Skeletal muscle satellite cell (primary cell): ENCODE data around the gene ACTG1.

ENCODE experiments used
- H3K27me3 ChIP-seq: 2 replicates; pipeline ENCODE4 v1.7.0; 2013; ENCODE audit warnings: low read length; ENCODE audit not compliant: control insufficient read depth, insufficient read depth
- H3K36me3 ChIP-seq: 2 replicates; pipeline ENCODE4 v1.7.0; 2013; ENCODE audit warnings: mild to moderate bottlenecking, control low read depth, low read length; ENCODE audit not compliant: insufficient read depth
- H3K4me1 ChIP-seq: 2 replicates; pipeline ENCODE4 v1.7.0; 2013; ENCODE audit warnings: low read length; ENCODE audit not compliant: control insufficient read depth, insufficient read depth
- H3K4me2 ChIP-seq: 2 replicates; pipeline ENCODE4 v1.7.0; 2013; ENCODE audit warnings: mild to moderate bottlenecking, low read length
- H3K4me3 ChIP-seq: 2 replicates; pipeline ENCODE4 v1.7.0; 2013; ENCODE audit warnings: low read length
- H3K9ac ChIP-seq: 2 replicates; pipeline ENCODE4 v1.7.0; 2013; ENCODE audit warnings: mild to moderate bottlenecking, low read depth, low read length, moderate library complexity
- H3K9me3 ChIP-seq: replicated peaks from 2 replicates; pipeline ENCODE4 v1.7.0; 2013; ENCODE audit warnings: mild to moderate bottlenecking, control low read depth, low read length

ACTG1 gene

DNA sequence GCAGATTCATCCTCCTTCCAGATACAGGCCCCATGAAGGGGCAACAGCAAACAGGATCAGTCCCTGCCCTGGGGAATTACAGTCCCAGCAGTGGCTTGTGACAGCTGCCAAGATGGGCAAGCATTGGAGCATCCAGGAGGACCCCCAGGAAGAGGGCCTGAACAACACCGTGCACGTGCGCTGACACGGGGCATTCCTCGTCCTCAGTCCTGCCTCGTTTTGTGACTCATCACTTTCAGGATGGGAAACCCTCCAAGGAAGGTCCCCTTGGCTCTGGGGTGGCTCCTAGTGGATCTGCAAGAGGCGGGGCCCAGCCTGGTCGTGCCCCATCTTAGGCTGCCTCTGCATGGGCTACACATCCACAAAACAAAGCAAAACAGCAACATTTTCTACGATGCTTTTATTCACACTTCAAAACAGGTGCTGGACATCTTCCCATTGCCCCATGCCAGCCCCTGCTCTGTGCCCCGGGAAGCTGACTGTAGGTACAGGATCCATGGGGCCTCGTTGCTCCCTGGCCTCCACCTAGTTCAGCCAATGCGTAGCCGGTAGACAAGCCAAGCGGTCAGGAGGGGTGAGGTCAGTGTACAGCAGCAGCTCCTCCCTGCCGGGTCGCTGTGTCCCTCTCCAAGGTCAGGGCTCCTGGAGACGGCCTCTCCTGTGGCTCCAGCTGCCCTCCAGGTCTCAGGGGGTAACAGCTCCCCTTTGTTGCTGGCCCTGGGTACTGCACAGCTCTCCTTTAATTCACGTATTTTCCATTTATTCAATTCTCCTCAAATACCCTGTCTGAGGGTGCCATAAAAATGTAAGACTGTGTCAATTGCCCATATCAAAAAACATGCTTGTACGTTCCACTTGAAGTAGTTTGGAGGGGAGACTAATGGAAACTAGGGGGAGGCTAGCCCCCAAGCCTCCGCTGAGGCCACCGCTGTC, 32.2 kb downstream of the ACTG1 start:
- no peaks in the 10 kb centered on the region for H3K36me3 ChIP-seq
- H3K9ac ChIP-seq: no peak overlapping the region
- H3K4me1 ChIP-seq: peaks cover 38% of the 10 kb centered on the region
- H3K9me3 ChIP-seq: no peaks in the 10 kb centered on the region
- no peak overlapping the region for H3K4me3 ChIP-seq
- no peaks in the 10 kb centered on the region for H3K27me3 ChIP-seq
- no peak overlapping the region for H3K4me2 ChIP-seq

DNA sequence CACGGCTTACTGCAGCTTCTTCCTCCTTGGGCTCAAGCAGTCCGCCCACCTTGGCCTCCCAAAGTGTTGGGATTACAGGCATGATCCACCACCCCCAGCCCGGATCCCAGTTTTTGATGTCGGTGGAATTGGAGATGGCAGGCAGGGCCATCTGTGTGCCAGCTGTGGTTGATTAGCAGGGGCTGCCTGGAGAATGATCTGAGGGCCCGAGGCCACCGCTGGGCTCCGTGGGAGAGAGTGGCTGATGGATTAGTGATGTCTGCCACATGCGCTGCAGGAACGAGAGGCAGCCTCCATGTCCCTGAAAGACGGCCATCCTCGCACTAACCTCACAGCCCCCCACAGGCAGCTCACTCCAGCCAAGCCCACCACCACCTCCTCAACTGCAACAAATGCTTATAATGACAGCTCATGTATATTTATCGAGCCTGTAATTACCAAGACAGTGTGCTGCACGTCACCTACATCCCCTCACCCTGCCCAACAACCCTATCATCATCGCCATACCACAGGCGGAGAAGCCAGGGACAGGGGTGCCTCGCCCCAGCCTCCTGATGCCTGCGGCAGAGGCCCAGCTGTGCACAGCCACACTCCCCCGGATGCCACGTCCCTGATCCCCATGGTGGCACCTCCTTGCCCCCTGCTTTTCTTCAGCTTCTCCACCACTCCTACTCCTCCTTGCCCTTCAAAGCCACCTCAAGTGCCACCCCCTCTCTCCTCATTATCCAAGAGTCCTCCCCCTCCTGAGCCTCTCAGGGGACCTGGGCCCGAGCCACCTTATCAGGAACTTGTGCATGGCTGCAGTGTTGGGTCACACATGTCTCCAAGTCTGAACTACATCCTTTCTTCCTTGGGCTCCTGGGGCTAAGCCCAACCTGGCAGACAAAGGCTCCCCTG, 33.2 kb downstream of the ACTG1 start:
- no peaks in the 10 kb centered on the region for H3K9me3 ChIP-seq
- no peaks in the 10 kb centered on the region for H3K27me3 ChIP-seq
- no peak overlapping the region for H3K9ac ChIP-seq
- no peak overlapping the region for H3K4me2 ChIP-seq
- H3K4me1 ChIP-seq: peaks cover 33% of the 10 kb centered on the region
- no peaks in the 10 kb centered on the region for H3K36me3 ChIP-seq
- H3K4me3 ChIP-seq: no peak overlapping the region

DNA sequence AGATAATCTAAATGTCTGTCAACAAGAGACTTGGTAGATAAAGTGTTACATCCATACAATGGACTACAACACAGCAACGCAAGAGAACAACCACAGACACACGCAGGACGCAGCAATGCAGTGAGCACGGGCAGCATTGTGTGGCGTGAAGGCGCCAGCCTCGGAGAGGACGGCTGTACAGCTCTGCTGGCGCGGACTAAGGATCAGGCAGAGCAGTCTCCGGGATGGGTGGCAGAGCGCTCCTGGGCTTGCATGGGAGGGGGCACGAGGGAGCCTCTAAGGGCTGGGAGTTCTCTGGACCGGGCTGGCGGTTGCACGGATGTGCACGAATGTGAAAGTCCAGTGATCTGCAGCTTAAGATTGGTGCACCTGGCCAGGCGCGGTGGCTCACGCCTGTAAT, 34.5 kb downstream of the ACTG1 start:
- no peaks in the 10 kb centered on the region for H3K9me3 ChIP-seq
- H3K36me3 ChIP-seq: no peaks in the 10 kb centered on the region
- H3K4me2 ChIP-seq: no peak overlapping the region
- H3K4me3 ChIP-seq: no peak overlapping the region
- no peaks in the 10 kb centered on the region for H3K27me3 ChIP-seq
- peaks cover 21% of the 10 kb centered on the region for H3K4me1 ChIP-seq
- H3K9ac ChIP-seq: no peak overlapping the region

DNA sequence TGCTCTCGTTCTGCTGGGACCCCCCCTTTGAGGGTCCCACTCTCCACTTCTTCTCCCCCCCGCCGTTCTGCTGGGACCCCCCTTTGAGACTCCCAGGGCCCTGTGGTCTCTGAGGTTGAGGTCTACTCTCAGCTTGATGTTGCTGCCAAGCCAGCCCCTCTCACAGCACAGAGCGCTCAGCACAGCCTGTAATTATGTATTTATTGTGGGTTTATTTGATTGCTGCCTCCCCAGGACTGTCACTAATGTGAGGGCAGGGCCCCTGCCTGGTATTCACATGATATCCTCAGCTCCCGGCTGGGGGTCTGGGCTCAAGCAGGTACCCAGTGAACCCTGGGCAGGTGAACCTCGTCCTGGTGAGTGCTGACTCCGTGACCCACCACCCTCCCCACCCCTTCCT, 35.4 kb downstream of the ACTG1 start:
- no peak overlapping the region for H3K9ac ChIP-seq
- peaks cover 19% of the 10 kb centered on the region for H3K4me1 ChIP-seq
- H3K9me3 ChIP-seq: no peaks in the 10 kb centered on the region
- no peaks in the 10 kb centered on the region for H3K27me3 ChIP-seq
- no peaks in the 10 kb centered on the region for H3K36me3 ChIP-seq
- H3K4me3 ChIP-seq: no peak overlapping the region
- H3K4me2 ChIP-seq: no peak overlapping the region

DNA sequence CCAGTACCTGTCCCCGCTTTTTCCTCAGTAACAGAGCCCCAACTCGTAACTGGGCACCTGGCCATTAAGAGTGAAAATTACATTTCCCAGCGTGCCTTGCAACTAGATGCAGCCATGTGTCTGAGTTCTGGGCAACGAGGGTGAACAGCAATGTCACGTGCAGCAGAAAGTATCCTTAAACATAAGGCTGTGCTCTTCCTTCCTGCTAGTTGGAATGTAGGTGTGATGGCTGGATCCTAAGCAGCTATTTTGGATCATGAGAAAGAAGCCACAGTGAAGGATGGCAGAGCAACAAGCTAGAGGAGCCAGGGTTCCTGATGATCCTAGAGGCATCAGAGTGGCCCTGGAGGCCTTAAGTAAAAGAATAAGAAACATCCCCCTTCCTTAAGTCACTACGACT, 36.0 kb downstream of the ACTG1 start:
- Histone ChIP-seq H3K4me2 (no peak overlapping the region), H3K4me3 (no peak overlapping the region), H3K9ac (no peak overlapping the region), H3K4me1 (peaks cover 17% of the 10 kb centered on the region), H3K9me3 (no peaks in the 10 kb centered on the region), H3K27me3 (no peaks in the 10 kb centered on the region), H3K36me3 (no peaks in the 10 kb centered on the region)

DNA sequence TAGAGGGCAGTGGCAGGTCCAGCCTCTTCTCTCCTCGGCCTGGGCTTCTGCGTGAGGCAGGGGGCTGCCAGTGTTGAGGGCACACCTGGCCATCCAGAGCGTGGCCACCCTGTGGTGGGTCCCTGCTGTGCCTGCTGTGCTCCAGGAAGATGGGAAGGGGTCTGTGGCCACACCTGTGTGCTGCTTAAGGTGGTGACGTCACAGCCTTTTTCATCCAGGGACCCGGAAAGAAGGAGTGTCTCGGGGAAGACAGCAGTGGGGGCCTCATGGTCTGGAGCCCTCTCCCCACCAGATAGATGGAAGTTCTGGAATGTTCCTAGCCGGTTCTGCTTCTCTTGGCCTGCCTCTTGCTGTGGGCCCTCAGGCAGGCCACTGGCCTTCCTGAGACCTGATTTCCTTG, 36.5 kb downstream of the ACTG1 start:
- H3K4me3 ChIP-seq: no peak overlapping the region
- H3K36me3 ChIP-seq: no peaks in the 10 kb centered on the region
- no peaks in the 10 kb centered on the region for H3K9me3 ChIP-seq
- peaks cover 12% of the 10 kb centered on the region for H3K4me1 ChIP-seq
- H3K9ac ChIP-seq: no peak overlapping the region
- H3K27me3 ChIP-seq: no peaks in the 10 kb centered on the region
- no peak overlapping the region for H3K4me2 ChIP-seq

DNA sequence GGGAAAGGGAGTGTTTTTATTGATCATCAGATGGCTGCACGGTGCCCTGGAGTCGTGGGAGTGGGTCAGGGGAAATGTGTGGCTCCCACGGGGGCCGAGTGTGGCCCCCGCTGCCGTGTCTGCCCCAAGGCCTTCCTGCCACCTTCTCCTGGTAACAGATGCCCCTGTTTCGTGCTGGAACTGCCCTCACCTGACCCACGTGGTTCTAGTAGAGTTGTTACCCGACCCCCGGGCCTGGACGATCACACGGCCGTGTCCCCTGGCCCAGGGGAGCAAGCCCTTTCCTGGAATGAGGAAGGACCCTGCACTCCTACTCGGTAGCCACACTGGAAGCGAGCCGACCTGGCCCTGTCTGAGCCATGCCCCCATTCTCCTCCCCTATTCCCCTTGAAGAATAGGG, 37.6 kb downstream of the ACTG1 start:
- H3K4me3 ChIP-seq: no peak overlapping the region
- no peaks in the 10 kb centered on the region for H3K9me3 ChIP-seq
- H3K4me2 ChIP-seq: no peak overlapping the region
- H3K9ac ChIP-seq: no peak overlapping the region
- H3K36me3 ChIP-seq: no peaks in the 10 kb centered on the region
- no peaks in the 10 kb centered on the region for H3K27me3 ChIP-seq
- peaks cover 2% of the 10 kb centered on the region for H3K4me1 ChIP-seq

DNA sequence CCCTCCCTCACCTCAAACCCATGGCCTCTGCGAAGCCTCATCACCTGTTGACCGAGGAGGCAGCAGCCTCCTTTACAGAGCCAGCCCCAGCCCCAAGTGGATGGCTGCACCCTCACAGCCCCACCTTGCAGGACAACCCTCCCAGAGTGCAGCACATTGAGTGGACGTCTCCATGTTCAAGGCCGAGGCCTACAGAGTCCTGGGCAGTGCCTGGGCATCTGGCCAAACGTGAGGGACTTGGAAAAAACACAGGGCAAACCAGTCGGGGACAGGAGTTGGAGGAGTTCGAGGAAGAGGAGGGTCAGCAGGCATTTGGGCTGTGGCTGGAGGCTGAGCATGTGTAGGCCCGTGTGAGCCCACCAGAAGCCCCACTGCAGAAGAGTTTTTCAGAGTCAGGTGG, 39.6 kb downstream of the ACTG1 start:
- Histone ChIP-seq H3K4me1 (no peaks in the 10 kb centered on the region), H3K27me3 (no peaks in the 10 kb centered on the region), H3K4me2 (no peak overlapping the region), H3K9me3 (no peaks in the 10 kb centered on the region), H3K9ac (no peak overlapping the region), H3K36me3 (no peaks in the 10 kb centered on the region), H3K4me3 (no peak overlapping the region)

DNA sequence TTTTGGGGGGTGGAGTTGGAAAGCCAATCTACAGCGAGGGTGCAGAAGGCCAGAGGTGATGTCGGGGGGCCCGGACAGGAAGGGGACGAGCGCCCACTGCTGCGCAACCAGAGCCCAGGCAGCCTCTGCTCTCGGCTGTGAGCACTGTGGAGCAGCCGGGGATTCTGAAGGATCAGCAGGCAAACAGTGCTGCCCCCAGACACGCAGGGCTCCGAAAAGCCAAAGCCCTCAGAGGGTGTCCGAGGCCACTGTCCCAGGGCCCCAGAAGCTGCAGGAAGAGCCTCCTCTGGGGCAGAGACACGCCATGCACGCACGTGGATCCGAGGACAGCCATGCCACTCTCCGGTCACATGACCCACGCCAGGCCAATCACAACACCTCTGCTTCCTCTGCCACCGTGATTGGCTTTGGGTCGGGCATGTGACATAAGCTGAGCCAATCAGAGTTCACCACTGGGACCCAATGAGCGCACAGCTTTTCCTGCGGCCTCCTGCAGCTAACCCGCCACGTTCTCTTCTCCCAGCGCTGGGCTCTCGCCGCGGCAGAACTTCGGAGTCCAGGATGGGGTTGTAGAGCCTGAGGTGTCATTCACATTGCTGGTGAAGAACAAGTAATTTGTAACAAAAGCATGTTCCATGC, 40.7 kb downstream of the ACTG1 start:
- no peaks in the 10 kb centered on the region for H3K36me3 ChIP-seq
- H3K4me3 ChIP-seq: no peak overlapping the region
- no peak overlapping the region for H3K9ac ChIP-seq
- H3K4me2 ChIP-seq: no peak overlapping the region
- no peaks in the 10 kb centered on the region for H3K9me3 ChIP-seq
- no peaks in the 10 kb centered on the region for H3K4me1 ChIP-seq
- no peaks in the 10 kb centered on the region for H3K27me3 ChIP-seq

DNA sequence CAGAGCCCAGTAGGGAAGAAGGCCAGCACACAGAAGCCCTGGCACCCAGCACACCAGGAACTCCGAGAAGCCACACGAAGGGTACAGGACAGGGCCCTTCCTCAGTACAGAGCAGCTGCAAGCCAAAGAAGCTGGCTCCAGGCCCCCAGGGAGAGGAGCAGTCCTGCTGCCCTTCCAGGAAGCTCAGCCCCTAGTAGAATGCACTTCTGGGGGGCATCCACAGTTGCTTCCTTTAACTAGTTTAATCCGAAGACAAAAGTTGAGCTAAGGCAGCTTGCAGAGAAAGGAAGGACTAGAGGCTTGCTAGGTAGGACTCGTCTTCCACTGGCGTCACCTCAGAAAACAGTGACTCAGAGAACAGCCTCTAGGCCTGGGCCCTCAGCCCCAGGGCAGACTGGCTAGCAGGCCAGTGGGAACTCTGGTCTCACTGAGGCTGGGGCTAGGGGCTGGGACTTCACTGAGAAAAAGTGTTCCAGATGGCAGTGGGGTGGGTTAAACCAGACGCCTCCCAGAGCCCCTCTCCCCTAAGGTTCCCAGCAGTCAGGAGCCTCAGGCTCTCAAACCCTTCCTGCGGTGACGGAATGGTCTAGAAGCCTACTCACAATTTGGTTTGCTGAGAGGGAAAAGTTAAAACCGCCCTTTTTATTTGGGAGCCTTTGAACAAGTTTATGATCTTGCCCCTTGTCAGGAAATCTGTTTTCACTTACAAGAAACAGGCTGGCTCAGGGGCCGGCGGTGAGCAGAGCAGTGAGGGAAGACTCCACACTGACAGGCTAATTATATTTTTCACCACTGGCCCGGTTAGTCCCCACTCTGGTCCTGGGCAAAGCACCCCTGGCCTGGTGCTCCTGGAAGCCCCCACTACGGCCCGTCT, 41.4 kb downstream of the ACTG1 start:
- Histone ChIP-seq H3K4me3 (no peak overlapping the region), H3K4me1 (no peaks in the 10 kb centered on the region), H3K9ac (no peak overlapping the region), H3K27me3 (no peaks in the 10 kb centered on the region), H3K4me2 (no peak overlapping the region), H3K9me3 (no peaks in the 10 kb centered on the region), H3K36me3 (no peaks in the 10 kb centered on the region)
